GM12892 (cell line): ENCODE measurements around the gene AGRN.

Source experiments
- POLR2A ChIP-seq: IDR thresholded peaks from 2 replicates; pipeline ENCODE4 v1.6.1; 2011; ENCODE audit warnings: low read depth, low read length, control low read depth
- POLR2AphosphoS5 ChIP-seq: IDR thresholded peaks from 2 replicates; pipeline ENCODE4 v1.6.1; 2011; ENCODE audit warnings: low read depth, low read length, control low read depth

DNA sequence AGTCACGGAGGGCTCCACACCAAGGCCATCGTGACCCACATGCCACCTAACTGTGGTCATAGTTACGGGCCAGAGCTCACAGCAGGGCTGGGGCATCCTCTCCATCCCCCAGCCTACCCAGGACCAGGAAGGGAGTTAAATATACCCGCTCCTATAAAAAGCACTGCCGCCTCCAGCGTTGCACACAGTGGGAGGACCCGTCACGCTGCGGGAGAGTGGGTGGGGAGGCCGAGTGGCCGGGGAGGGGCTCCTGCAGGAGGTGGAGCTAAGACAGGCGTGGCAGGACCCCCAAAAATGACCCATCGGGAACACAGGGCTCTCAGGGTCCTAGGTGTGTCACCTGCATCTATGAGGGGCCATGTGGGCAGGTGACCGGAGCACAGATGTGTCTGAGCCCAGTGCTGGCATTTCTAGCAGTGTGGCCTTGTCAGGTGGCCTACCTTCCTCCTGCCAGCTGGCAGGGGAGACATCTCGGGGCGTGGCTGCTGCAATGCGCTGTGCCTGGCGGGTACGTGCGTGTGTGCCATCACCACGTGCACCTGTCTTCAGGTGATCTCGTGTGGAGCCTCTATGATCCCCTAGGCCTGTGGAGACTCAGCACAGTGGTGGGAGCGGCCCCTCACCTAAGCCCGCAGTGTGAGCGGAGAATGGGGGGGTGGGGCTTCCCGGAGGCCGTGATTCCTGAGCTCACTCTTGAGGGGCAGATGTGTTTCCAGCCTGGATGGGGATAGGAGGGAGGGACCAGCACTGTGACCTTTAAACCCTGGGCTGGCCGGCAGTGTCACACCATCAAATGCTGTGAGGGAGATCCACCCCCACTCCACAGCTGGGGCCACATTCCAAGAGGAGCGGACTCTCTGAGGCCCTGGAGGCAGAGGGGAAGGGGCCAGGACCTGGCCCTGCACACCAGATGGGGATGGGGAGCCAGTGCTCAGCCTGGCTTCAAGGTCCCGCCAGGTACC lies 17.7 kb downstream of the AGRN start:
- TF ChIP-seq POLR2A (no peak), POLR2AphosphoS5 (no peak)
